HG03378 (cell line): ENCODE measurements around the gene GRIK1.

ENCODE experiments used
- ATAC-seq: cut with Tn5 transposase; IDR thresholded peaks from one replicate; pipeline ENCODE4 v1.9.1; 2021; ENCODE audit warnings: mild to moderate bottlenecking, moderate library complexity; ENCODE audit not compliant: unreplicated experiment

Gene GRIK1

DNA sequence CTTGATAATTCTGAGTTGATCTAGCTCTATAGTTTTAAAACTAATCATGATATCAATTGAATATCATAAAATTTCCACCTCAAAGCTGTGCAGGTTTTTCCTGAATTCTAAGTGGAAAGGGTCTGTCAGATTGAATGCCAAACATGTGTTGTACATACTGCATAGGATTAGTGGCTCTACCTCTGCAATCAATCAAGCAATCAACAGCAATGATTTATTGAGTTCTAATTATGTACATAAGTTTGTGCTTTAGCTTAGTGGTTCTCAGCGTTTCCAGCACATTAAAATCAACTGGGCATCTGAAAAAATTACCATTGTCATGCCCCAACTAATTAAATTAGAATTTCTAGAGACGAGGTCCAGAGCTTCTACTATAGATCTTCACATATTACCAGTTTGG, 389.6 kb downstream of the GRIK1 start:
- no peak for ATAC-seq

DNA sequence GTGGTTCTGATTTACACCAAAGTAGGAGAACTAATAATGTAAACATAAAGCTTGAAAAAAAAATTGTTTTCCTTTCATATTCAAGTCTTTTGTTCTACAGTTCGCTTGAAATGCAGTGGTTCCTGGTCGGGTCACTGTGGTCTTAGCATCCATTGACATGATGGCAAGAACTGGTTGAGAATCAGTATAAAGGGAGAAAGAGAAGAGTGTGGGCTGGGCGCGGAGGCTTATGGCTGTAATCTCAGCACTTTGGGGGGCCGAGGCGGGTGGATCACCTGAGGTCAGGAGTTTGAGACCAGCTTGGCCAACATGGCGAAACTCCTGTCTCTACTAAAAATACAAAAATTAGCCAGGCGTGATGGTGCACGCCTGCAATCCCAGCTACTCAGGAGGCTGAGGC, 390.2 kb downstream of the GRIK1 start:
- no peak for ATAC-seq

DNA sequence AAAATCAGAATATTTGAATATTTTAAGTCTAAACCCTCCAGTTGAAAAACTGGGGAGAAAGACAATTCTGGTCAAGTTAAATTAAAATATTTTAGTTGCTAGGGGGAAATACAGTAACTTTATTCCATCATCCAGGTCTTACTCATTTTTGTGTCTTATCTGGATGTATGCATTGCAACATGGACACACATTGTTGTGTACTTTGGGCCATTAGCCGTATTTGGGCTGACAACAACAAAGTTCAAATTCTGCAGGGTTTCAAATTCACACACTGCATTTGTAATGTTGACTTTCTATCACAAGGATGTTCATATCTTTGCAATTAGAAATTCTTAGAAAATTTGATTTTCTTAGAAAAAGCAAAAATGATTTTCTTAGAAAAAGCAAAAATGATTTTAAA, 391.8 kb downstream of the GRIK1 start:
- no peak for ATAC-seq

DNA sequence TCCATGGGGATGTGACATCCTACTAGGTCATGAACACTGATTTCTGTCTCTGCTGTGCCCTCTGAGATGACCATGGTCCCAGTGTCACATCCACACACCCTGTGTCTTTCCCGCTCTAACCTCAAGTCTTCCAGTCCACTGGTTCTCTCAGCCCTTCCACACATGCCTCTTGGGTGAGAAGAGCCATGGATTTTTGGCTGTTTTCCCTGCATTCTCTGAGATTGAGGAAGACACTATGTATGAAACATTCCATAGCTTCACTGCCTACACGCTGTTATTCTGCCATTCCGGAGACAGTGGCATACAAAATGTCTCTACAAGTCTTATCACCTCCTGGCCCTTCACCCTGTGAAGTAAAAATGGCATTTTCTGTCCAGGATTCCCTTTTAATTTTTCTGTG, 393.7 kb downstream of the GRIK1 start:
- ATAC-seq, result no peak

DNA sequence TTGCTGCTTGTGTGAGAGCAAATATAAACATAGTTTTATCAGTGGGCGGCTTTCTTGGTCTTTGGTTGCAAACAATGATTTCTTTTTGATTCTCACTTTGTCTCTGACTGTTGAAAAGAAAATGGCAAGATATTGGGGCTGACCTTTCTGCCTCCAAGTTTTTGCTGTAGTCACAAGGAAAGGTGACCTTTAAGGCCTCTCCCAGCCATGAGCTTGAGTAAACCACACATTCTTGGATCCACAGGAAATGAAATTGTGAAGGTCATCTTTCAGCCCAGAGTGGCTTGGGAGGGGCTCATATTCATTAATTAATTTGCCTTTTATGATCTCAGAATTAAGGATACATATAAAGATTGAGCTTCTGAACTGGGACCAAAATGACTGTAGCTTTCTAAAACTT, 399.5 kb downstream of the GRIK1 start:
- ATAC-seq, result no peak

DNA sequence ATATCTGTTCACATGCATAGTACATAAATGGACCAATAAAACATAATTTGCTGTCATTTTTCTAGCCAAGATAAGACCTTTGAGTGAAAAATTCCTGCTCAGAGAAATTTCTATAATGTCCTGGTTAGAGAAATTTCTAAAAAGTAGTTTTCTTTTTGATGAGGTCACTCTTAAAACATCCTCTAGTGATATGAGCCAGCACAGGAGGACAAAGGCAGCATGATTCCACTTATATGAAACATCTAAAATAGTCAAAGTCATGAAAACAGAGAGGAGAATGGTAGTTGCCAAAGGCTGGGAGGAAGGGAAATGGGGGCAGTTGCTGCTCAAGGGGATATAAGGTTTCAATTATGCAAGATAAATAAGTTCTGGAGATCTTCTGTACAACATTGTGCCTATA, 401.7 kb downstream of the GRIK1 start:
- ATAC-seq, result no peak

DNA sequence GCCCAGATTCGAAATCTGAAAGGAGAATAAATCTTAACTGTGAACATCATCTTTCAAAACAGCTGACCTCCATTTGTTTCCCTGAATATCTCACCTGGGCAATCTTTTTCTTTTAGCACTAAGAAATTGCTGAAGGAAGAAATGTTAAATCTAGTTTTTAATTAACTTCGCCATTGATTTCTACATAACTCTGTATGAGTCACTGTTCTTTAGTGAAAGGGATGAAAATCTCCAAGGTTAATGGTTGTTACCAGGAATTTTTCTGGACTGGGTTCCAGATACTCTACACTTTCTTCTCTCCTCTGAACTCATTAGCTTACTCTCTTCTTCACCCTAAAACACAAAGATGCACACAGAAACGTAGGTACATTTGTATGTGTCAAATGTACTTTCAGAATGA, 405.3 kb downstream of the GRIK1 start:
- no peak for ATAC-seq

DNA sequence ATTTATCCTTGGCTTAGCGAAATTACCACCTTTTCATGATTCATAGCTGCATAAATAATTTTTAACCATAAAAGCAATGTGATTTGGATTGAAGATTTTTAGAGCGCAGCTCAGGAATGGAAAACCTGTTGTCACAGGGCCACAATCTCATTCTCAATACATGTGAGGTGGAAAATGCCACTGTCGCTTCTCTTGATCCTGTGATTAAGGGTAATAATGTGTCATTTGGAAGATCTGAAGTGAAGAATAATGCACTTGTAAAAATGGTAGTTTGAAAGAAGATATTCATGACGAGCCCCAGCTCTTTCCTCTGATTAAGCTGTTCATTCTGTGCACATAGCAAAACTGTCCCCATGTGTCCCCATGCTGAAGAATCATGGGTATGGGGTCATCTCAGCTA, 410.7 kb downstream of the GRIK1 start:
- no peak for ATAC-seq

DNA sequence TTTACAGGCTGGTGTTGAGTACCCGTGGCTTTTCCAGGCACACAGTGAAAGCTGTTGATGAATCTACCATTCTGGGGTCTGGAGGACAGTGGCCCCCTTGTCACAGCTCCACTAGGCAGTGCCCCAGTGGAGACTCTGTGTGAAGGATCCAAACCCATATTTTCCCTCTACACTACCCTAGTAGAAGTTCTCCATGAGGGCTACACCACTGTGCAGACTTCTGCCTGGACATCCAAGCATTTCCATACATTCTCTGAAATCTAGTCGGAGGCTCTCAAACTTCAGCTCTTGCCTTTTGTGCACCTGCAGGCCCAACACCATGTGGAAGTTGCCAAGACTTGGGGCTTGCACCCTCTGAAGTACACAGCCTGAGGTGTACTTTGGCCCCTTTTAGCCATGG, 413.3 kb downstream of the GRIK1 start:
- ATAC-seq, result no peak

DNA sequence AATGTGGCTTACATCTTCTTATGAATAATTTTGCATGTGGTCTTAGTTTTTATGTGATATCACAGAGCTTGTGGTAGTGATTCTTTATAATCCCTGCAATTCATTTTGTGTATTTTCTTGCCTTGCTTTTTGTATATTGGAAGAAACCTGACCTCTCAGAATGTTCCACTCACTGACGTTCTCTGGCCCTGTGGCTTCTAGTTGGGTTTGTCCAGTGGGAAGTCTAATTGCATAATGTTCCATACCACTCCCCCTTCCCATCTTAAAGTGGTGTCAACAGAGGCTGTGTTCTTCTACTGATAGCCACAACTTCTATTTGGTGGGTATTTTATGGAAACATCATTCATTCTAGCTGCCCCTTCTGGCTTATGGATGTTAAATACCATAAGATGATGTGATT, 415.7 kb downstream of the GRIK1 start:
- ATAC-seq, result no peak

DNA sequence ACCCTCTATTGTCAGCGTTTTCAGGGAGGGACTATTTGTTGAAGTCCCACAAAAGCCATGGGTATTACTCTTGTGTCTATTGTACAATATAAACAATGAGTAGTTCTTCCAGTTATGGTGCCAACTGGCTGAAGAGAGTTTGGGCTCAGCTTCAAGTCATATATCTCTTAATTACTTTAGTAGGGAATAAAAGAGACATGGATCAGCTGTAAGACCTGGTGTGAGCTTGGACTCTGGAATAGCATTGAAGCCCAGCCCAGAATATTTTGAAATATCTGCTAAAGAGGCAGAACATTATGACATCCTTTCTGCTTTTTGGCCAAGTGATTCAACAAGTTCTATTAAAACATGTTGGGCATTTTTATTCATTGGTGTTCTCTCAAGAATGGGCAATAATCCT, 416.1 kb downstream of the GRIK1 start:
- ATAC-seq, result no peak

DNA sequence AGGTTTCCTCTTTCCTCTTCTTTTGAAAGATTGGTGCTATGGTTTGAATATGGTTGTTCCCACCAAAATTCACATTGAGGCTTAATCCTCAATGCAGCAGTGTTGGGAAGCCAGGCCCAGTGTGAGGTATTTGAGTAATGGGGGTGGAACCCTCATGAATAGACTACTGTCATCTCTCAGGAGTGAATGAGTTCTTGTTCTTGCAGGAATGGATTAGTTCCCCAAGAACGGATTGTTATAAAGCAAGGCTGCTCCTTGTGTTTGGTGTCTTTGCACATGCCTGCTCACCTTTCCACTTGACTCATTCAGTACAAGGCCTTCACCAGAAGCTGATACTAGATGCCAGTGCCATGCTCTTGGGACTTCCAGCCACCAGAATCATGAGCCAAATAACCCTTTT, 417.9 kb downstream of the GRIK1 start:
- ATAC-seq, result no peak

DNA sequence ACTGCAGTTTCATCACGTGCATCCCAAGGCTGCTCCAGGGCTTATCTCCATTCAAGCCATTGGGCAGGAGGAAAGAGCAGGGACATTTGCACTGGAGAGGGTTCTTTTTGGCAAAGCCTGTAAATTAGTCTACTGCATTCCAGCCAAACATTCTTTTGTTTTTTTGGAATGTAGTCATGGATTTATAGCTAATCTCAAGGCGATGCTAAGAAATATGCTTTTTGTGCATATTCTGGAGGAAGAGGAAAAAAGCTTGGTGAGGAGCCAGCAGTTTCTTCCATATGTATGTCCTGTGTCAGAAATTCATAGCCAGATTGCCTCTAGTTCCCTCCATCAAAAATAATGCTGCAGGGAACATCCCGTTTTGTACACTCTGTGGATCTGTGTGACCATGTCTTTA, 419.6 kb downstream of the GRIK1 start:
- ATAC-seq, result no peak

DNA sequence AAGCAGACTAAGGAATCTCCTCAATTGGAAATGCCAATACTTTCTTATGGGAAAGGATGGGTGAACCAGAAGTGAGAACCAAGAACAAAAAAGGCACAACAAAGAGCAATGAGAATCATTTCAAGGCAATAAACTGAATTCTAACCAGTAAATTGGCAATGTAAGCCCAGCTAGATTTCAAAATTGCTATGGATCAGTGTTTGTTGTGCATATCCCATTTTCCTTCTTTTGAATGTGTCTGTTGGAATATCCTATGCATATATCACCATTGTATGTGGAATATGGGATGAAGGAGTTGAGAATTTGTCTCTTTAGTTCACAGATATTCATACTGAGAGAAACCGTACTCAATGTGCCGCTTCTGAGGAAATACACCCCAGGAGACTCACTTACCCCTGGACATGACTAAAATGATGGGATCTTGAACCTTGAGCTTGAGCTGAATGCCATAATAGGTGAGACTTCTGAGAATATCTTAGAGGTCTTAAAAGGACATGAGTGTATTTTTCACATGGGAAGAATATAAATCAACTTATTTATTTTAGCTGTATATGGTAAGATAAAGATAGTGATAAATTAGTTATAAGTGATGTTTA, 425.0 kb downstream of the GRIK1 start:
- no peak for ATAC-seq

DNA sequence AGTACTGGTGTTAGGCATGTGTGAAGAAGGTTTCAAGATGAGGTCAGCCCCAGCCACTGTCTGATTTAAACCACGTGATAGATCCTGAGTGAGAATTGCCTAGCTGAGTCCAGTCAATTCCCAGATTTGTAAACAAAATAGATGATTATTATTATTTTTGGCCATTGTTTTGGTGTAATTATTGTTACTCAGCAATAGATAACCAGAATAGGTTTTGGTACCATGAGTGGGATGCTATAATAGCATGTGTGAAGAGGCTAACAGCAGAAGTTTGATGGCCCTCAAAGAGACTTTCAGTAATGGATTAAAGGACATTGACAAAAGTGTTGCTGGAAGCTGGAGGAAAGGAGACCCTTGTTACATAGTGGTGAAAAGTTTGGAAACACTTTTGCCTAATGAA, 426.3 kb downstream of the GRIK1 start:
- no peak for ATAC-seq

DNA sequence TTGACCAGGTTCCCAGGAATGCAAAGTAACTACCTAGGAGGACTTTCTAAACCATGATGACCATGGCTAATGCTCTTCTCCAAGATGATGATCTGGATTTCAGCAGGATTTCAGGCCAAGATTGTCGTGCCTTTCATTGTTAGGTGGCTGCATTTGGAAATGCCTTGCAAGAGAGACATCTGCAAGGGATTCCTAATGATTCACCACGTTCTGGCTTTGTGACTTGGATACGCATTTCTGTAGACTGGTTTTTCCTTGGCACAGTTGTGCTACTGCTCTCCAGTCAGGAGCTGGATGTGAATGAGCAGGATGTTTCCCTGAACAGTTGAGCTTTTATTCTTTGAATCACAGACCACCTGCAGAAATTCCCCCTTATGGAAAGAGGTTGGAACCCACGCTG, 428.7 kb downstream of the GRIK1 start:
- ATAC-seq, result no peak

DNA sequence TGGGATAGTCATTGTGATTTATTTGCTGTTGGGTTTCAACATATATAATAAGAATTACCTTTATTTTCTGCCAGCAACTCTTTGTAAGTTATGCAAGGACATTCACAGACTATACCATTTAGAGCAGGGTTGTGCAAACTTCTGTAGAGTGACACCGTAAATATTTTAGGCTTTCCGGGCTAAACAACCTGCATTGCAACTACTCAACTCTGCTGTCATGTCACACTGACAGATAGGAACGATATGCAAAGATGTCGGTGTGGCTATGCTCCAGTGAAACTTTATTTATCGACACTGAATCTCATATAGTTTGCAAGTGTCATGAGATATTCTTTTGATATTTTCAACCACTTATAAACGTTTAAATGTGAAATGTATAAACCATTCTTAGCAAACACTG, 430.7 kb downstream of the GRIK1 start:
- no peak for ATAC-seq

DNA sequence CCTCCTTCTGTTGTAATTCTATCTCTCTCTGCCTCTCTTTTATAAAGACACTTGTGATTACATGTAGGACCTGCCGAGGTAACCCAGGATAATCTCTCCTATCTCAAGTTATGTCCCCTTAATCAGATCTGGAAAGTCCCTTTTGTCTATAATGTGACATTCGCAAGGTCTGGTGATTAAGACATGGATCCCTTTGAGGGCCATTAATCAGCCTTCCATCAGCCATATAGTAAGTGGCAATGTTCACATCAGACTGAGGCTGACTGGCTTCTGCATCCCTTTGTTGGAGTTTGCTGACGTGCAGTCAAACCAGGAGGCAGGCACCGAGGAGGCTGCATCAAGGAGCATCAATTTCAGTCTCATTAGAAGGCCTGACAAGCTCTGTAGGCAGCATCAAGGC, 431.5 kb downstream of the GRIK1 start:
- ATAC-seq, result no peak

DNA sequence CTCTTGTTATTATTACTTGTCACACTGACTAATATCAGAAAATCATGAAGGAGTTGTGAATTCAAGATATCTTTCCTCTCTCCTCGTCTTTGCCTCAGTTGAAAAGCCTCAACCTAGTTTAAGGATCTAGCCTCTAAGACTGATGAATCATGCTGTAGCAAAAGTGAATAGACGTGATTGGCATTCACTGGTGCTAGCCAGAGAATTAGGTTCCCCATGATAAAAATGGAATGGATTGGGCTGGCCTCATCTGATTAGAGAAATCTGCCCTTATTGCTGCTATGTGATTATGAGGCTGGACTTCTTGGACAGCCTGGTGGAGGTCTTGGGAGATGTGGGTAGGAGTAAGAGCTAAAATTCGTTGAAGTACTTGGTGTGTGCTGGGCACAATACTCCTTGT, 432.8 kb downstream of the GRIK1 start:
- no peak for ATAC-seq

DNA sequence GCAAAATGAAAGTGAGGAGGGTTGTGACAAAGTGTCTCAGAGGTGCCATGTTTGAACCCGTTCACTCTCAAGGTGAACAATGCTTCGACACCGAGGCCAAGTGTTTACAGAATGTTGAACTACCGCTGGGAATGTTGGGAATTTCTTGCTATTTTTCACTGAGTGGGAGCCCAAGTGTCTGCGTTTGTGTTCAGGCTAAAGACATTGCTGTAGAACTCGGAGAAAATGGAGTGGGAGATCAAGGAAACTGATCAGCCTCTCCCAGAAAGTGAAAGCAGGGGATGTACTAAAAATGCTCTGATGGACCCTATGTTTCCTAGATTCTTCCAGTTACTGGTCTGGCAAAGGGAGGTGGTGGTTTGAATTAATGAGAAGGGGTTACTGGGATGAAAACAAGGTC, 433.6 kb downstream of the GRIK1 start:
- no peak for ATAC-seq

DNA sequence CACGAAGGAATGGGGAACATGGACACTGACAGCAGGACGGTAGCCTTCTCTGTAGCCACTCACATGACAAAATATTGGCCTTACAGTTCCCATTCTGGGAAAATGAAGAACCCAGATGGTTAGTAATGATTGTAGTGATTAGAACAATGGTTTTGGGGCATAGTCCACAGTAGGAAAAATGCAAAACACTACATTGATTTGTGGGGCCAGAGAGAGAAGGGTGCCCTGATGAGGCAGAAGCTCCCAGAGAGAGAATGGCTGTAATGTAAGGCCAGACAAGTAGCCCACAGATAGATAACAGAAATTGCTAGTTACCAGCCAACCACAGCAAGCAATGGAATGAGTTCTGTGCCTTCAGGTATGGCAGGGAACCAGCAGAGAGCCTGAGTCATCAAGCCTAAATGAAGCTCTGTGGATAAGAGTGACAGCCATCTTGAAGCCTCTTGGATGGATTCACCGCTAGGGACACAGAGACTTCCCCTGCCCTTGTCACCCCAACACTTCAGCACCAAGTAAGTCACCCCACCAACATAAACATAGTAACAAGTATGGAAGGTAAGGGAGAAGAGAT, 435.0 kb downstream of the GRIK1 start:
- no peak for ATAC-seq

DNA sequence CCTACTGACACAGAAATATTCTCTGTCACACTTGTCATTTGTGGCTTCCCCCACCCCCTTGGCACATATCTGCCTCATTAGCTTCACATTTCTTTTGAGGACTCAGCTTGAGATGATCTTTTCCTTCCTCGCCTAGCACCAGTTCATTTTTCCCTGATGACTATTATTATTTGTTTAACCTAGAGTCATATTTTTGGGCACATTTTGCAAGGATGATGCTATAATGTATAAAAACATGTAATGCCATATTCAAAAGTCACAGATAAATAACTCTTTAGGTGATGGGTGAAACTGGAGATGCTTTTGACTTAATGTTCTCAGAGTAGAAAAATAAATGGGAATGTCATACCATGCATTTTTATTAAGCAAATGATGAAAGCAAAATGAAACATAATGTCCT, 438.3 kb downstream of the GRIK1 start:
- no peak for ATAC-seq

DNA sequence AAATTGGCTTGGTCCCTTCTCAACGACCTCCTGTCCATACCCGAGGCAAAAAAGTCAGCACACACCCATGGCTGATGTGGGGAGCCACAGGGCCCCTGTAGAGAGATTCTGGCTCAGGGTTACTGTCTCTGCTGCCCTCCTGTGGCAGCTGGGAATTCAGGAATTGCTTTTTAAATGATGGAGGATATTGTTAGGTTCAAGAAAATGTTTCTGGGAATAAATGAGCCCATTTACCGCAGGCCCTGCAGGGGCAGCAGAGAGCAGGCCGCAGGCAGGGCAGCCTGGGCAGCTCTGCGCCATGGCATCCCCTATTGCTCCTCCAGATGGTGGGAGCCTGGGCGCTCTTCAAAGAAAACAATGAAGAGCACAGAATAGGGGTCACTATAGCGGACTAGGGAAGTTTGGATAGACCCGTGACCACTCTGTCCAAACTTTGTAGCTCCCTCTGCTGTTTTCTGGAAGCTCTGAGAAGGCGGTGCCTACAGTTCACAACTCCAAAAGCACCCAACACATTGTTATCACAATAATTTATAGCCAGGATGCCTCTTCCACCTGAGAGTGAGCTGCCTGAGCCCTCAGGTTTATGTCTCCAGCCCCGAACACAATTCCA, 440.0 kb downstream of the GRIK1 start:
- no peak for ATAC-seq
